Activated CD8-positive, alpha-beta memory T cell treated with anti-CD3 and anti-CD28 coated beads, Interleukin-2, amount 50 U/mL, for 24 hours (primary cell): ENCODE results near the gene SFMBT1.
"Not testable (repeated sequence)": the region's sequence is repeated elsewhere in the genome, so short reads cannot be mapped to it uniquely, and the experiment has no call there.

Experiments used
- DNase-seq: peaks from one replicate; pipeline ENCODE4 v3.0.0-alpha.2; 2020; ENCODE audit errors: extremely low read depth

SFMBT1 gene

DNA sequence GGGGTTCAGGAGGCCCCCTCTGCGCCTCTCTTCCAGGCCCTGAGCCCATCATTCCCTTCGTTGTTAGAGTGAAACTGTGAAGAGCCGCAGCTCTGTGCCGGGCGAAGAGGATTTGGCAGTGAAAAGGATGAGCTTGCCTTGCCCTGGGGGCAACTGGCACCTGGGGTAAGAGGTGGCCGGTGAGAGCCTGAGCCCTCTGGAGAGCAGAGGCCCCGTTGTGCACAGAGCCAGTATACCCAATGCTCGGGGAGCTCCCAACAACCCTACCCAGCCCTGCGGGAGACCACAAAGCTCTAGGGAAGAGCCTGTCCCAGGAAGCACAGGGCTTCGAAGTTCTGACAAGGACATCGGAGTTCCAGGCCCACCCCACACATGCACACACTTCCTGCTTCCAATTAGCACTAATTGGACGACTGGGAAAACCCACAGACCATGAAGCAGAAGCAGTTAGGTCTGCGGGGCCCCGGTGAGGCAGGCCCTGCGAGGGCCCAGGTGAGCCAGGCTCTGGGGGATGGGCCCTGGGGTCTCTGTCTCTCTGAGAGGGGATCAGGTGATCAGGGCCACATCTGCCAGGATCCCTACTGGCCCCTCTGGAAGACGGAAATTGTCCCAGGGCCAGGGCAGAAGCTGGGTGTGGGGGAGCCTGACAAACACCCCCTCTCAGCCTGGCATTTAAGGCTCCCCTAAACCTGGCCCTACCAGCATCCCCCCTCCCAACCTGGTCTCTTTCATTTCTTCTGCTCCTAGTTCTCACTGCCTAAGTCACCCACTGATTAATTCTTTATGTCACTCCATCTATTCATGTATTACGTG, 27.9 kb upstream of the SFMBT1 start:
- DNase-seq = no peak

- peak; percentile 63 for DNase-seq
Measured at GRCh38 chr3:53072653-53073552, 27.0 kb upstream of the SFMBT1 start.

- DNase-seq = no peak
Measured at GRCh38 chr3:53071882-53072431, 26.1 kb upstream of the SFMBT1 start.

- no peak for DNase-seq
Measured at GRCh38 chr3:53069422-53070068, 23.7 kb upstream of the SFMBT1 start.

GRCh38 chr3:53068176-53068575, 22.3 kb upstream of the SFMBT1 start:
- no peak for DNase-seq

DNA sequence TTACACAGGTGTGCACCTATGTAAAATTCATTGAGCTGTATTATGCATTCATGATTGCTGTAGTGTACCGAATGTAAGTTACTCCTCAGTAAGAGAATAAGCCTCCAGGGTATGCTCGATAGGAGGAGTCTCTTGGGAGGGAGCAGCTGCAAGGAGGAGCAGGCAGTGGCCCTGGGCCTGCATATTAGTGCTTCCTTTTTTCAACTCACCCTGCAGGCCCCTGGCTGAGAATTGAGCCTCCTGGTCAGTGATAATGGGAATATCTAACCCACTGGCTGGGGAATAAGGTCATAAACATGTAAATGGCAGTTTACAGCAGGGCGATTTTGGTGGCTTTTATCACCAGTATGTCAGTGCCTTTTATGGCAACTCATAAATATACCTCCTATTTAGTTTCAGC, 21.7 kb upstream of the SFMBT1 start:
- DNase-seq = no peak

GRCh38 chr3:53065841-53066480, 20.1 kb upstream of the SFMBT1 start:
- no peak for DNase-seq

DNA sequence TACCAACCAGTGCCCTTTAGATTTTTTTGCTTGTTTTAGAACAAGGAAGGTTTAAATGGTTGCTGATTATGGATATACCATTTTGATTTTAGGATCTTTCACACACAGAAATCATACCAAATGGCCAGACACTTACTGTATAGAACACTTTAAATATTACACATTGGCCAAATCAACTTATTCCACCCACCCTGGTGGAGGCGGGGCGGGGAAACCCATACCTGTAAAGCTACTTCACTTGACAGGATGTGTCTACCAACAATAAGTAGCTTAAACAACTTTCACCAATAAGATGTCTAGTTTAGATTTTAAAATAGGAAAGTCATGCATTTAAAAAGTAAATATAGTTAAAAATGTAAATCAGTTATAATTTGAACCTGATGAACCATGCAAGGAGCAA, 17.0 kb upstream of the SFMBT1 start:
- DNase-seq = no peak

GRCh38 chr3:53056442-53056841, 10.6 kb upstream of the SFMBT1 start:
- no peak for DNase-seq

- DNase-seq = not testable (repeated sequence)
Measured at GRCh38 chr3:53054233-53054632, 8.4 kb upstream of the SFMBT1 start.

GRCh38 chr3:53051929-53052328, 6.1 kb upstream of the SFMBT1 start:
- DNase-seq = no peak

- no peak for DNase-seq
Measured at GRCh38 chr3:53049987-53050386, 4.1 kb upstream of the SFMBT1 start.

DNA sequence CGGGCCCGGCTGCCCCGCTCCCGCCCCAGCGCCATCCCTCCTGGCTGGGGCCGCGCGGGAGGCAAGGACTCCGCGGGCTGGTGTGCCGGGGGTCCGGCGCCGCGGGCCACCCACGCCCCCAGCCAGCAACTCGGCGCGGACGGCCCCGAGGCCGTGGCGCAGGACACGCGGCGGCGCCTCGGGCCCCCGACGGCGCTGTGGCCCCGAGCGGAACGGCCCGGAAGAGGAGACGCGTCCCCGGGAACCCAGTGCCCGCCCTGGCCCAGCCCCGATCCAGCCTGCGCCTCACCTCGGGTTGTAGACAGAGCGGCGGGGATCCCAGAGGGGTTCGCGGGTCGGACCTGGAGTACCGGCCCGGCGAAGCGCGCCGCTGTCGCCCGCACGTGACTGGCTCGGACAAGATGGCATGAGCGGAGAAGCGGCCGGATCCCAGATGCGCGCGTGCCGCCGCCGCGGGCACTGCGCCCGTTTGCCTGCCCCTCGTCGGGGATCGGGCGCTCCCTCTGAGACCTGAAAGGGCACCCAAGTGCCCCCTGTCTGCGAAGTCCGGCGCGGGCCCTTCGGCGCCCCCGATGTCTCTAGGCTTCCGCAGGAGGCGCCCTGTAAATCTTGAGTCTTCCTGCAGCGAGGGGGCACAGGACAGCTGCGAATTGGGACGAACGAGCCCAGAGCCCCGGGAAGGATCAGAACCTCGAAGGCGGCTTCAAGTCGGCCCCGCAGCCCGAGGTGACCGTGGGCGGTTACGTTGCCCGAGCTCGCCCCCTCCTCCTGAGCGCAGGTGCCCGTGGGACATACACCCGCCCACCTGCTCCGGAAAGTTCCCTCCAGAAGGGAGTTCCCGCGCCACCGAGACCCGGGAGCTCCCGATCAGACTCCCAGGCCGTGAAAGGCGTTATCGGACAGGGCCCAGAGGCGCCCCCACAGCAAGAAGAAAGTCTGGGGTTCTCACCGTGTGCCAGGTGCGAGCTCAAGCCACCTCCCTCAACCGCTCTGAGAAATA, 598 bp upstream of the SFMBT1 start:
- DNase-seq = peak; percentile 6

GRCh38 chr3:53044711-53045517, 959 bp downstream of the SFMBT1 start:
- DNase-seq = no peak

DNA sequence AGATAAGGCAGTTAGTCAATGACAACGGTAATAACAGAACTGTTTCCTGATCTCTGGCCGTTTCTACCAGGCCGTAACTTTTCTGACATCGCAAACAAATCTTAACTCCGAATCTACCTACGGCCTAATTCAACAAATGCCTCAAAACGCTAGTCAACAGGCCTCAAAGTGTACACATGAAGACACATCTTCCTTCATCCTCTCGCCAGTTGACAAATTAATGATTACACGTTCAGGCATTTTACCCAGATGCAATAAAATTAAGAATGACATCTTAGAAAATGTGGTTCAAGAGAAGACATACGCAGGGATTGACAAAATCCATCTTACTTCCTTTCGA, 1.5 kb downstream of the SFMBT1 start:
- DNase-seq = no peak

DNA sequence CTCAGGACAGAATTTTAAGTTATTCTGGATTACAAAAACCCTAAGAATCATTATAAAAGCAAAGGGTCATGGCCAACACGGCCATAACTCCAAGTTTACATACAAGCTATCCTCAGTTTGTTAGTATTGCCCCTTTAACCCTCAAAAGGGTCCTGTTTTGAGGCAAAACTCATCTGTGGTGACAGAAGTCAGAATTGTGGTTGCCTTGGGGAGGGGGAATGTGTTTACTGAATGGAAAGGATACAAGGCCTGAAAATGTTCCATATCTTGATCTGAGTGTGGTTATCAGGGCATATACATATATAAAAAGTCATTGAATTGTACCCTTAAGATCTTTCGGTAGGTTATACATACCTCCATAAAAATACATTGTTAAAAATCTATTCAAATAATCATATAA, 2.1 kb downstream of the SFMBT1 start:
- no peak for DNase-seq

DNA sequence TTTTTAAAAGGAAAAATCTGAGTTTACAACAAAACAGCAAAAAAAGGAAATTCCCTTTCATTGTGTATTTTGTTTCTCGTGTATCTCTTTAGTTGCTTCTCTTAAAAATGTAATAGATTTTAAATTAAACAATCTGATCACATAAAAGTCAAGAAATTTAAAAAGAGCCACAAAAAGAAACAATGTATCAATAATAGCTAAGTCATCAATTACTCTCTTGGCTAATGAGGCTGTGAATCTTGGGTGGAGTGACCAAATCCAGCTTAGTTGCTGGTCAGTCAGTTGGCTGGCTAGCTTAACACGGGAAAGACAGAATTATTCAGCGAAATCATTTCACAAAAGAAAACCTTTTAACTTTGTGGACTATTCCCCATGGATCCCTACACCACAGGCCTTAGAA, 3.2 kb downstream of the SFMBT1 start:
- DNase-seq = no peak

GRCh38 chr3:53040351-53040820, 5.5 kb downstream of the SFMBT1 start:
- DNase-seq = no peak

GRCh38 chr3:53039376-53039752, 6.5 kb downstream of the SFMBT1 start:
- no peak for DNase-seq
